ENCODE results near the gene DPP6. TPM values are rescaled to one million over a fixed set of nuclear protein-coding genes. Genes with fewer than 3 reads are reported as not detected.

The DPP6 gene
- total and polyA plus RNA-seq, 9 of the 15 experiments (the other 6 are each of a cell fraction or from before 2014, with no cell fraction given) = not detected

DNA sequence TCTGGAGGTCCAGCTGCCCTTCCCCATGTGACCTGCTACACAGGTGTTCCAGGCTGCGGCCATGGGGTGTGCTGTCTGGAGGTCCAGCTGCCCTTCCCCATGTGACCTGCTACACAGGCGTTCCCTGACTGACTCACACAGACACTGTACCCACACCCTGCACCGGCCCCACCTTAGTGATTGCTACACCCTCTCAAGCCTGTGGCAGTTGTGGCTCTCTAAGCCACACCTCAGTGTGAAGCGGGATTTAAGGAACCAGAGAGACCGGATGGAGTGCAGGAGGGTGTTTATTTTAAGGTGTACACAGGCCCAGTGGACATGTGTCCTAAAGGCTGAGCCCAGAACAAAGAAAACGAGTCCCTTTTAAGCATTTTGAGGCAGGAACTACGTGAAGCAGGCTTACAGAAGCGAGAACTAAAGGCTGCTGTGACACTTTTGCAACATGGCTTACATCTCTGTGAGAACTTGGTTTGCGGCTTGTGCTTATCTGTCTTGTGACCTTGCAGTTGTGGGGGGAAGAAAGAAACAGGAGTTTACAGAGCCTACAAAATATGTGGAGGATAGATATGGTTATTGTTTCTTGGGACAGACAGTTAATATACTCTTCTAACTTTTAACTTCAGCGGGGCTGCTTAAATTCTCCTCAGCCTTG is 624.4 kb downstream of the DPP6 start (continued):
- TF ChIP-seq FOXJ2 (tag; IDR thresholded peaks at IDR 0.05) (0 out of 2 replicates have a peak, but pooled peaks have one; percentile 51), ZNF644 (tag; IDR thresholded peaks at IDR 0.05; ENCODE audit: low read depth) (no peak), CBX2 (IDR thresholded peaks at IDR 0.05; ENCODE audit: insufficient read depth, low read length, poor library complexity, severe bottlenecking) (no peak), ARHGAP35 (IDR thresholded peaks at IDR 0.05; ENCODE audit: partially characterized antibody) (no peak), CBX3 (IDR thresholded peaks at IDR 0.05; ENCODE audit: borderline replicate concordance in 1 of 2, low read length in 2 of 2) (peak in 1 of 2 experiments; percentile 39; a peak in 1 of 3 replicates), HSF4 (CRISPR knock-in tag; IDR thresholded peaks at IDR 0.05; ENCODE audit: borderline replicate concordance) (no peak), RBM39 (optimal IDR thresholded peaks at IDR 0.05; ENCODE audit: low read depth, low read length) (no peak), HDAC1 (IDR thresholded peaks at IDR 0.05) (peak in 1 of 2 experiments; percentile 81; a peak in 3 of 4 replicates), MTF1 (CRISPR knock-in tag; IDR thresholded peaks at IDR 0.05; ENCODE audit: borderline replicate concordance) (no peak), PCBP1 (IDR thresholded peaks at IDR 0.05; ENCODE audit: low read depth, low read length, poor library complexity, severe bottlenecking) (no peak), RHOXF2B (CRISPR knock-in tag; conservative IDR thresholded peaks at IDR 0.05) (no peak), E2F5 (CRISPR knock-in tag; IDR thresholded peaks at IDR 0.05) (no peak), SMAD4 (CRISPR knock-in tag; conservative IDR thresholded peaks at IDR 0.05) (peak; percentile 79; the same call in 1 of the 2 replicates), HDAC3 (IDR thresholded peaks at IDR 0.05; ENCODE audit: borderline replicate concordance, partially characterized antibody) (peak; percentile 82), ETV5 (CRISPR knock-in tag; IDR thresholded peaks at IDR 0.05; ENCODE audit: low read depth) (peak; percentile 80), PPARD (CRISPR knock-in tag; IDR thresholded peaks at IDR 0.05) (no peak), NCOA4 (IDR thresholded peaks at IDR 0.05; ENCODE audit: partially characterized antibody) (no peak)
- TF ChIP-seq, protein P1, sequence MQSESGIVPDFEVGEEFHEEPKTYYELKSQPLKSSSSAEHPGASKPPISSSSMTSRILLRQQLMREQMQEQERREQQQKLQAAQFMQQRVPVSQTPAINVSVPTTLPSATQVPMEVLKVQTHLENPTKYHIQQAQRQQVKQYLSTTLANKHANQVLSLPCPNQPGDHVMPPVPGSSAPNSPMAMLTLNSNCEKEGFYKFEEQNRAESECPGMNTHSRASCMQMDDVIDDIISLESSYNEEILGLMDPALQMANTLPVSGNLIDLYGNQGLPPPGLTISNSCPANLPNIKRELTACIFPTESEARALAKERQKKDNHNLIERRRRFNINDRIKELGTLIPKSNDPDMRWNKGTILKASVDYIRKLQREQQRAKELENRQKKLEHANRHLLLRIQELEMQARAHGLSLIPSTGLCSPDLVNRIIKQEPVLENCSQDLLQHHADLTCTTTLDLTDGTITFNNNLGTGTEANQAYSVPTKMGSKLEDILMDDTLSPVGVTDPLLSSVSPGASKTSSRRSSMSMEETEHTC (IDR thresholded peaks at IDR 0.05) = peak; percentile 99
- TF ChIP-seq, protein P2, sequence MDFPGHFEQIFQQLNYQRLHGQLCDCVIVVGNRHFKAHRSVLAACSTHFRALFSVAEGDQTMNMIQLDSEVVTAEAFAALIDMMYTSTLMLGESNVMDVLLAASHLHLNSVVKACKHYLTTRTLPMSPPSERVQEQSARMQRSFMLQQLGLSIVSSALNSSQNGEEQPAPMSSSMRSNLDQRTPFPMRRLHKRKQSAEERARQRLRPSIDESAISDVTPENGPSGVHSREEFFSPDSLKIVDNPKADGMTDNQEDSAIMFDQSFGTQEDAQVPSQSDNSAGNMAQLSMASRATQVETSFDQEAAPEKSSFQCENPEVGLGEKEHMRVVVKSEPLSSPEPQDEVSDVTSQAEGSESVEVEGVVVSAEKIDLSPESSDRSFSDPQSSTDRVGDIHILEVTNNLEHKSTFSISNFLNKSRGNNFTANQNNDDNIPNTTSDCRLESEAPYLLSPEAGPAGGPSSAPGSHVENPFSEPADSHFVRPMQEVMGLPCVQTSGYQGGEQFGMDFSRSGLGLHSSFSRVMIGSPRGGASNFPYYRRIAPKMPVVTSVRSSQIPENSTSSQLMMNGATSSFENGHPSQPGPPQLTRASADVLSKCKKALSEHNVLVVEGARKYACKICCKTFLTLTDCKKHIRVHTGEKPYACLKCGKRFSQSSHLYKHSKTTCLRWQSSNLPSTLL (IDR thresholded peaks at IDR 0.05) = no peak
- TF ChIP-seq, protein P3, sequence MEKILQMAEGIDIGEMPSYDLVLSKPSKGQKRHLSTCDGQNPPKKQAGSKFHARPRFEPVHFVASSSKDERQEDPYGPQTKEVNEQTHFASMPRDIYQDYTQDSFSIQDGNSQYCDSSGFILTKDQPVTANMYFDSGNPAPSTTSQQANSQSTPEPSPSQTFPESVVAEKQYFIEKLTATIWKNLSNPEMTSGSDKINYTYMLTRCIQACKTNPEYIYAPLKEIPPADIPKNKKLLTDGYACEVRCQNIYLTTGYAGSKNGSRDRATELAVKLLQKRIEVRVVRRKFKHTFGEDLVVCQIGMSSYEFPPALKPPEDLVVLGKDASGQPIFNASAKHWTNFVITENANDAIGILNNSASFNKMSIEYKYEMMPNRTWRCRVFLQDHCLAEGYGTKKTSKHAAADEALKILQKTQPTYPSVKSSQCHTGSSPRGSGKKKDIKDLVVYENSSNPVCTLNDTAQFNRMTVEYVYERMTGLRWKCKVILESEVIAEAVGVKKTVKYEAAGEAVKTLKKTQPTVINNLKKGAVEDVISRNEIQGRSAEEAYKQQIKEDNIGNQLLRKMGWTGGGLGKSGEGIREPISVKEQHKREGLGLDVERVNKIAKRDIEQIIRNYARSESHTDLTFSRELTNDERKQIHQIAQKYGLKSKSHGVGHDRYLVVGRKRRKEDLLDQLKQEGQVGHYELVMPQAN (IDR thresholded peaks at IDR 0.05; ENCODE audit: borderline replicate concordance) = no peak
